HepG2 (cell line): ENCODE measurements around the gene LYRM9.

Source experiments
- IRX3 ChIP-seq: sonication (generic); formaldehyde crosslinking; IDR thresholded peaks from 2 replicates; pipeline ENCODE4 v1.8.1; 2023; ENCODE audit warnings: mild to moderate bottlenecking, low read depth, missing genetic modification reagents, borderline replicate concordance
- TF ChIP-seq, protein P1 (sequence below): sonication (generic); formaldehyde crosslinking; IDR thresholded peaks from 2 replicates; pipeline ENCODE4 v1.5.0; 2020; ENCODE audit warnings: mild to moderate bottlenecking, missing genetic modification reagents, moderate library complexity

DNA sequence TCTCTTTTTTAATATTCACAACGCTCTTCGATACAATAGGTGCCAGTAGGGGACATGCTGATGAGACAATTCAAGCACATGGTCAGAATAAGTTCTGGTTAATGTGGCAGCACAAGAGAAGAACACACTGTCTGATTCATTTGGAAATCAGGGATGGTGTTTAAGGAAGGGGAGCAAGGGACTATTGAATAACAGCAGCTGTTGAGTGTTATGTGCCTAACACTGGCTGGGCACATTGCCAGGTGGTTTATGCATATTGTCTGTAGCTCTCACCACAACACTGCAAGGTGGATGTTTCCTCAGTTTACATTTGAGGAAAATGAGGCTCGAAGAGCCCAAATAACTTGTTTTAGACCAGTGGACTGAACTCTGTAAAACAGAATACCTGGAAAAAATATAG is 44.2 kb downstream of the LYRM9 start:
- TF ChIP-seq IRX3 (CRISPR knock-in tag) = no peak
- TF ChIP-seq, protein P1, sequence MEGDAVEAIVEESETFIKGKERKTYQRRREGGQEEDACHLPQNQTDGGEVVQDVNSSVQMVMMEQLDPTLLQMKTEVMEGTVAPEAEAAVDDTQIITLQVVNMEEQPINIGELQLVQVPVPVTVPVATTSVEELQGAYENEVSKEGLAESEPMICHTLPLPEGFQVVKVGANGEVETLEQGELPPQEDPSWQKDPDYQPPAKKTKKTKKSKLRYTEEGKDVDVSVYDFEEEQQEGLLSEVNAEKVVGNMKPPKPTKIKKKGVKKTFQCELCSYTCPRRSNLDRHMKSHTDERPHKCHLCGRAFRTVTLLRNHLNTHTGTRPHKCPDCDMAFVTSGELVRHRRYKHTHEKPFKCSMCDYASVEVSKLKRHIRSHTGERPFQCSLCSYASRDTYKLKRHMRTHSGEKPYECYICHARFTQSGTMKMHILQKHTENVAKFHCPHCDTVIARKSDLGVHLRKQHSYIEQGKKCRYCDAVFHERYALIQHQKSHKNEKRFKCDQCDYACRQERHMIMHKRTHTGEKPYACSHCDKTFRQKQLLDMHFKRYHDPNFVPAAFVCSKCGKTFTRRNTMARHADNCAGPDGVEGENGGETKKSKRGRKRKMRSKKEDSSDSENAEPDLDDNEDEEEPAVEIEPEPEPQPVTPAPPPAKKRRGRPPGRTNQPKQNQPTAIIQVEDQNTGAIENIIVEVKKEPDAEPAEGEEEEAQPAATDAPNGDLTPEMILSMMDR (CRISPR knock-in tag) = no peak
